AG10803 (cell line): ENCODE data around the gene PYDC1.

Source experiments
- DNase-seq: peaks from one replicate; pipeline ENCODE4 v3.0.0; 2010; ENCODE audit warnings: low read depth
- H3K4me3 ChIP-seq: 2 replicates; pipeline ENCODE4 v1.5.1; 2011; ENCODE audit warnings: mild to moderate bottlenecking, low read length, control low read depth
- CTCF ChIP-seq: conservative IDR thresholded peaks from 2 replicates; pipeline ENCODE4 v1.5.1; 2011; ENCODE audit warnings: mild to moderate bottlenecking, low read length, control low read depth, inconsistent platforms

The PYDC1 gene

GRCh38 chr16:31221357-31222160 lies 4.6 kb upstream of the PYDC1 start:
- no peak for TF ChIP-seq CTCF
- H3K4me3 ChIP-seq, result no peak overlapping the region
- DNase-seq, result no peak

GRCh38 chr16:31219154-31219741 lies 2.3 kb upstream of the PYDC1 start:
- no peak for TF ChIP-seq CTCF
- no peak overlapping the region for H3K4me3 ChIP-seq
- no peak for DNase-seq

- no peak for TF ChIP-seq CTCF
- no peak for DNase-seq
- no peak overlapping the region for H3K4me3 ChIP-seq
Measured at GRCh38 chr16:31217136-31217530, 198 bp upstream of the PYDC1 start.

GRCh38 chr16:31215287-31216162 lies 1.4 kb downstream of the PYDC1 start:
- peak overlapping the region; percentile 49 for H3K4me3 ChIP-seq
- TF ChIP-seq CTCF, result no peak
- peak; percentile 33 for DNase-seq

GRCh38 chr16:31214708-31215286 lies 2.1 kb downstream of the PYDC1 start:
- H3K4me3 ChIP-seq, result peak overlapping the region; percentile 49
- no peak for TF ChIP-seq CTCF
- no peak for DNase-seq

GRCh38 chr16:31213877-31214707 lies 2.8 kb downstream of the PYDC1 start, which contains the start of gene TRIM72:
Gene TRIM72 (plus strand): TSS chr16:31214119. CDS start chr16:31214739, 620 bp downstream.
- no peak for DNase-seq
- H3K4me3 ChIP-seq, result peak within 1 kb of the TSS; percentile 49; the same call in 1 of the 2 replicates
- TF ChIP-seq CTCF, result no peak
